Activated T-cell treated with anti-CD3 and anti-CD28 coated beads for 48 hours (primary cell): Measurements from ENCODE around the gene KLF13.
A peak's percentile ranks its signal among the peaks of the same experiment; 100 is the strongest.

Source experiments
- DNase-seq: peaks from one replicate; pipeline ENCODE4 v3.0.0-alpha.2; 2020; ENCODE audit warnings: low read depth

Gene KLF13

GRCh38 chr15:31381801-31382712, 55.4 kb downstream of the KLF13 start:
- DNase-seq, result no peak

- no peak for DNase-seq
Measured at GRCh38 chr15:31382713-31383045, 56.0 kb downstream of the KLF13 start.

- DNase-seq, result no peak
Measured at GRCh38 chr15:31383139-31383538, 56.5 kb downstream of the KLF13 start.

- DNase-seq, result no peak
Measured at GRCh38 chr15:31384568-31384967, 57.9 kb downstream of the KLF13 start.

GRCh38 chr15:31385736-31386135, 59.1 kb downstream of the KLF13 start:
- DNase-seq, result no peak

GRCh38 chr15:31387092-31387478, 60.5 kb downstream of the KLF13 start:
- no peak for DNase-seq

GRCh38 chr15:31387479-31388118, 61.0 kb downstream of the KLF13 start:
- no peak for DNase-seq

- no peak for DNase-seq
Measured at GRCh38 chr15:31389576-31389975, 62.9 kb downstream of the KLF13 start.

GRCh38 chr15:31390029-31390428, 63.4 kb downstream of the KLF13 start:
- no peak for DNase-seq

- DNase-seq, result no peak
Measured at GRCh38 chr15:31390777-31391486, 64.3 kb downstream of the KLF13 start.

GRCh38 chr15:31391687-31392671, 65.3 kb downstream of the KLF13 start:
- peak; percentile 81 for DNase-seq

- DNase-seq, result no peak
Measured at GRCh38 chr15:31392761-31393401, 66.2 kb downstream of the KLF13 start.

- DNase-seq, result no peak
Measured at GRCh38 chr15:31393444-31394091, 66.9 kb downstream of the KLF13 start.

- DNase-seq, result no peak
Measured at GRCh38 chr15:31396881-31397560, 70.4 kb downstream of the KLF13 start.

- no peak for DNase-seq
Measured at GRCh38 chr15:31397851-31398661, 71.4 kb downstream of the KLF13 start.

GRCh38 chr15:31398677-31399301, 72.2 kb downstream of the KLF13 start:
- DNase-seq, result no peak

- DNase-seq, result no peak
Measured at GRCh38 chr15:31399544-31400171, 73.0 kb downstream of the KLF13 start.

- DNase-seq, result no peak
Measured at GRCh38 chr15:31400222-31400927, 73.7 kb downstream of the KLF13 start.
